Natural killer cell treated with Interleukin-12 subunit alpha and Interleukin-12 subunit beta and Interleukin-15 and Interleukin-18, amount 100 ng/mL, for 72 hours (primary cell): Measurements from ENCODE around the gene GDPD5. TPM values are rescaled to one million over a fixed set of nuclear protein-coding genes. Genes with fewer than 3 reads are reported as not detected.

Source experiments
- ATAC-seq, 2 donors: fragments of 150-1000 bp; cut with Tn5 transposase in 1 of 2; sonication (Bioruptor Pico), chemical (Tn5 transposase) in 1 of 2; 2 replicates each; pipeline ENCODE4 v1.10.0; 2021
- DNase-seq: peaks from one replicate; pipeline ENCODE4 v3.0.0; 2022; ENCODE audit warnings: low spot score
- H3K27ac Mint-ChIP-seq, 2 donors: 1 replicate in 1 of 2; 2 replicates in 1 of 2; pipeline ENCODE4 v1.8.0; 2022; ENCODE audit warnings: mixed read lengths in 2 of 2, mild to moderate bottlenecking in 1 of 2, moderate library complexity in 1 of 2
- H3K27me3 Mint-ChIP-seq, 2 donors: 1 replicate in 1 of 2; 2 replicates in 1 of 2; pipeline ENCODE4 v1.8.0; 2022; ENCODE audit warnings: mixed read lengths in 2 of 2
- H3K36me3 Mint-ChIP-seq: one replicate; pipeline ENCODE4 v1.8.0; 2022; ENCODE audit warnings: mixed read lengths
- H3K4me1 Mint-ChIP-seq, 2 donors: 1 replicate in 1 of 2; 2 replicates in 1 of 2; pipeline ENCODE4 v1.8.0; 2022; ENCODE audit warnings: low read depth in 2 of 2, mixed read lengths in 2 of 2, mild to moderate bottlenecking in 1 of 2
- H3K4me3 Mint-ChIP-seq: one replicate; pipeline ENCODE4 v1.8.0; 2022; ENCODE audit warnings: mixed read lengths
- H3K9me3 Mint-ChIP-seq: 2 replicates; pipeline ENCODE4 v1.8.0; 2022; ENCODE audit warnings: mixed read lengths
- total RNA-seq, 2 donors: library from RNA; stranded (reverse); gene quantifications; one replicate each; pipeline ENCODE4 v1.2.3, GENCODE V29; 2022

Gene GDPD5
- total RNA-seq, 2 donors from 2014 or later = 7.2 to 28.2 TPM

GRCh38 chr11:75479597-75480145 is 46.1 kb downstream of the GDPD5 start:
- Mint-ChIP-seq H3K27me3 (no peaks in the 10 kb centered on the region), H3K36me3 (no peaks in the 10 kb centered on the region), H3K9me3 (no peaks in the 10 kb centered on the region), H3K4me3 (no peak overlapping the region), H3K4me1 (peaks cover 12 to 16% of the 10 kb centered on the region in 2 donors), H3K27ac (no peak overlapping the region)
- ATAC-seq = no peak
- DNase-seq = no peak

DNA sequence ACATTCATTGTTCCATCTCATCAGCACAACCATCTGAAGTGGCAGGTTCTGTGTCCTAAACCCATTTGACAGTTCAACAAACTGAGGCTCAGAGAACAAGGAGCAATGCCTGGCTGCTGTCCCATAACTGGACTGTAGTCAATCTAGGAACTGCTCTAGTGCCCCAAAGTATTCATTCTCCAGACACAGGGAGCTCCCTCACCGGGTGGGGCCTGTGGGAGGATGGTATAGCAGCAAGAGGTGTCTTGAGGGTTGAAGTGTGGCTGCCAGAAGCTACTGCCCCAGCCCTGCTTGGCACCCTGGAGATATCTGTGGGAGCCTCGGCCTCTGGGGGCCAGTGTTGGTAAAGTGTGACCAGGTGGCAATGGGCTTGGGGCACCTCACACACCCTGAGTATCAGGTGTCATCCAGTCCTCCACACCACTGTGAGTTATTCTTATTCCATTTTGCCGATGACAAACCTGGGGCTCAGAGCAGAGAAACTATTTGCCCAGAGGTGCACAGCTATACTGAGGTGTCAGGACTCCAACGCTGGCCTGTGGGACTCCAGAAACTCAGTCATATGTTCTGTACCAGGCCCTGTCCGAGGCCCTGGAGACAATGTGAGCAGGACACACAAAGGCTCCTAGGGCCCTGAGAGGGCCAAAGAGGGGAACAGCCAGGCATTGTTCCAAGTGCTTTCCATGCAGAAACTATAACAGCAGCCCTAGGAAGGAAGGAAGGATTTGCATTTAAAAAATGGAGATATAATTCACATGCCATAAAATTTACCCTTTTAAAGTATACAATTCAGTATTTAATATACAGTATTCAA is 46.8 kb downstream of the GDPD5 start:
- DNase-seq (no peak), ATAC-seq (no peak)
- H3K4me1 Mint-ChIP-seq = peaks cover 14 to 18% of the 10 kb centered on the region in 2 donors
- H3K27ac Mint-ChIP-seq = peak overlapping the region; percentile 7 to 18
- H3K9me3 Mint-ChIP-seq = no peaks in the 10 kb centered on the region
- no peaks in the 10 kb centered on the region for H3K27me3 Mint-ChIP-seq
- no peaks in the 10 kb centered on the region for H3K36me3 Mint-ChIP-seq
- no peak overlapping the region for H3K4me3 Mint-ChIP-seq

- peaks cover 14 to 18% of the 10 kb centered on the region in 2 donors for H3K4me1 Mint-ChIP-seq
- H3K27me3 Mint-ChIP-seq = no peaks in the 10 kb centered on the region
- H3K27ac Mint-ChIP-seq = peak overlapping the region; percentile 7 to 37
- no peak for ATAC-seq
- H3K36me3 Mint-ChIP-seq = no peaks in the 10 kb centered on the region
- no peak for DNase-seq
- H3K4me3 Mint-ChIP-seq = no peak overlapping the region
- H3K9me3 Mint-ChIP-seq = no peaks in the 10 kb centered on the region
Measured at GRCh38 chr11:75477614-75477935, 48.2 kb downstream of the GDPD5 start.

DNA sequence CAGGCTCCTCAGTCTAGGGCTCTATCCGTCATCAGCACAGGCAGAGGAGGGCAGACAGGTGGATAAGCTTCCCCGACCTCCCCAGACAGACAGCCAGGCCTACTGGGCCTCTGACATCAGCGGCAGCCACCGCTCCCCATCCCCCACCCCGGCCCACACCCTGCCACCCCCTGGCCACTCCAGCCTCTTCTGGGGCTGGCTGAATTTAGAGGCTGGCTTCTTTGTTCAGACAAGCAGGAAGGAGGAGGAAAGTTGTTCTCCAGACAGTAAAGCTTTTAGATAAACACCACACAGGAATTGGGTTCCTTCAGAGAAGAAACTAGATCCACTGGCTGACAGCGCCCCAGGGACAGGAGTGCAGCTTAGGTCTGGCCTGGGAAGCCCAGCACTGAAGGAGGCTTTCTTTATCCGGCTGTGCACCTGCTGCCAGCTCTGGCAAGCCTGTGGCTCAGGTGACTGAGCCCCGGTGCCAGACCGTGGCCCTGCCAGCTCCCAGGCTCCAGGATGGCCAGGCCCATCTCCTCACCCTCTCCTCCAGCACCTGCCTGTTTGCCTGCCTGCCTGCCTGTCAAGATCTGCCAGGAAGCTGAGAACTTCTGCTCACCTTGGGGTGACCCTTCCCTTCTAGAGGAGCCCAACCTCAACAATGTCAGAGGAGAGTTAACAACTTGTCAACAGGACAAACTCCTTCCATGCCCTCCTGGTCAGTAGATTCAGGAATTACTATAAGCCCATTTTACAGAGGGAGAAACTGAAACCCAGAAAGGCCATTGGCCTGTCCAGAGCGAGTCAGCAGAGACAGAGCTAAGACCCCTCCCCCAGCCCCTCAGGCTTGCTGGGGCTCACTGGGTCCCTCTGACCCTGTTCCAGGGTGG is 48.8 kb downstream of the GDPD5 start:
- no peaks in the 10 kb centered on the region for H3K9me3 Mint-ChIP-seq
- no peaks in the 10 kb centered on the region for H3K27me3 Mint-ChIP-seq

GRCh38 chr11:75475767-75476650 is 49.7 kb downstream of the GDPD5 start:
- ATAC-seq (peak; percentile 73 to 92), DNase-seq (no peak)
- H3K36me3 Mint-ChIP-seq = no peaks in the 10 kb centered on the region
- H3K27me3 Mint-ChIP-seq = no peaks in the 10 kb centered on the region
- H3K27ac Mint-ChIP-seq = peak overlapping the region; percentile 86 to 90
- no peaks in the 10 kb centered on the region for H3K9me3 Mint-ChIP-seq
- H3K4me3 Mint-ChIP-seq = peak overlapping the region; percentile 82
- peaks cover 14 to 18% of the 10 kb centered on the region in 2 donors for H3K4me1 Mint-ChIP-seq

More for the DNA sequence above, 48.8 kb downstream of the GDPD5 start:
- H3K36me3 Mint-ChIP-seq = no peaks in the 10 kb centered on the region
- no peak for DNase-seq
- no peak overlapping the region for H3K4me3 Mint-ChIP-seq
- H3K4me1 Mint-ChIP-seq = peaks cover 14 to 18% of the 10 kb centered on the region in 2 donors
- peak overlapping the region in 1 of 2 donors; percentile 90 for H3K27ac Mint-ChIP-seq
- no peak for ATAC-seq

GRCh38 chr11:75474878-75475766 is 50.6 kb downstream of the GDPD5 start:
- peak; percentile 66 for DNase-seq
- peak; percentile 68 to 76 for ATAC-seq
- Mint-ChIP-seq H3K36me3 (no peaks in the 10 kb centered on the region), H3K27ac (peak overlapping the region; percentile 86 to 90), H3K9me3 (no peaks in the 10 kb centered on the region), H3K27me3 (no peaks in the 10 kb centered on the region), H3K4me1 (peaks cover 14 to 18% of the 10 kb centered on the region in 2 donors), H3K4me3 (peak overlapping the region; percentile 82)

GRCh38 chr11:75474240-75474639 is 51.5 kb downstream of the GDPD5 start:
- Mint-ChIP-seq H3K27ac (peak overlapping the region; percentile 86 to 90), H3K9me3 (no peaks in the 10 kb centered on the region), H3K27me3 (no peaks in the 10 kb centered on the region), H3K4me3 (no peak overlapping the region), H3K36me3 (no peaks in the 10 kb centered on the region), H3K4me1 (peaks cover 14 to 18% of the 10 kb centered on the region in 2 donors)
- ATAC-seq (no peak), DNase-seq (no peak)

DNA sequence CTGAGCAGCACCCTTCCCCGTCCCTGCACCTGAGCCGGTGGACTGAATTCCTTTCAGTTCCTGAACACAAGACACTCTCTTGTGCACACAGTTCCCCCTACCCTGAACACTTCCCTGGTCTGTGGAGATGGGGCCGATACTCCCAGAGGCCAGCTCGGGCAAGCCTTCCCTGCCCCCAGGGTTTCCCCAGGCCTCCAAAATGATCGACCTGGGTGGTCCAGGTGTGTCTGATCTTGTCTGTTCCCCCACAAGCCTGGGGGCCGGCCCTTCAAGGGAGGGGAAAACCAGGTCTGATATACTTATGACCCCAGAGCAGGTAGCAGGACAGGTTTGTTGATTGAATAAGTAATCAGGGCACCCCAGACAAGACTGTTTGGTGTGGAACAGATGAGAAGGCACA is 52.1 kb downstream of the GDPD5 start:
- Mint-ChIP-seq H3K27me3 (no peaks in the 10 kb centered on the region), H3K4me3 (no peak overlapping the region), H3K9me3 (no peaks in the 10 kb centered on the region), H3K27ac (no peak overlapping the region), H3K36me3 (no peaks in the 10 kb centered on the region), H3K4me1 (peaks cover 14 to 18% of the 10 kb centered on the region in 2 donors)
- ATAC-seq (no peak), DNase-seq (no peak)

DNA sequence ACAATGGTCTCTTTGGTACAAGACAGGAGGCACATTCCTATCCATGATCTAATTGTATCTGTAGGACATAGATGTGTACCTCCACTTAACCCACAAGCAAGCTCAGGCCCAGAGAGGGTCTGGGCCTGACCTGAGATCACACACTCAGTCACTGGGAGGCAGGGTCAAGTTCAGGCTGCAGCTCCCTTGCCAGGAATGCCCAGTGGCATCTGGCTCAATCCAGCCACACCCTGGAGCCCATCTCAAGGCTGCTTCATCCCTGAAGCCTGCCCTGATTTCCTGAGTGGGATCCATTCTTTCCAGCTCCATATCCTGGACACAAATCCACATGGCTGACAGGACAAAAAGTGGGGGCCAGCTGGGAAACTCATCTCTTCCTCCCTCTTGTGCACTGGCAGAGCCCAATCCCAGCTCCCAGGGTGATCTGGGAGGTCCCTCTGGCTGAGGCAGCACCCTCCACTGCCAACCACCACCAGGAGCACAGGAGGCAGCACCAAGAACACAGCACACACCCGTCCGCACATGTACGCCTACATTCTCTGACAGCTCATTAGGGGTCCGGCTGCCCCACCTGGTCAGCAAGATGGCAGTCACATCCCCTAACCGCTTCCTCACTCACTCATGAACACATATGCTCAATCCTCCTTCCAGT is 53.5 kb downstream of the GDPD5 start:
- Mint-ChIP-seq H3K4me3 (no peak overlapping the region), H3K4me1 (peaks cover 14 to 18% of the 10 kb centered on the region in 2 donors), H3K36me3 (no peaks in the 10 kb centered on the region), H3K27ac (no peak overlapping the region), H3K27me3 (no peaks in the 10 kb centered on the region), H3K9me3 (no peaks in the 10 kb centered on the region)
- ATAC-seq = no peak
- no peak for DNase-seq

- no peaks in the 10 kb centered on the region for H3K36me3 Mint-ChIP-seq
- H3K27me3 Mint-ChIP-seq = no peaks in the 10 kb centered on the region
- no peak overlapping the region for H3K4me3 Mint-ChIP-seq
- H3K9me3 Mint-ChIP-seq = no peaks in the 10 kb centered on the region
- no peak for ATAC-seq
- peaks cover 14 to 18% of the 10 kb centered on the region in 2 donors for H3K4me1 Mint-ChIP-seq
- no peak for DNase-seq
- H3K27ac Mint-ChIP-seq = no peak overlapping the region
Measured at GRCh38 chr11:75471176-75471973, 54.4 kb downstream of the GDPD5 start.

GRCh38 chr11:75470476-75471080 is 55.2 kb downstream of the GDPD5 start:
- no peaks in the 10 kb centered on the region for H3K36me3 Mint-ChIP-seq

More at GRCh38 chr11:75470476-75471080, 55.2 kb downstream of the GDPD5 start:
- DNase-seq (no peak), ATAC-seq (no peak)
- H3K27me3 Mint-ChIP-seq = no peaks in the 10 kb centered on the region
- peaks cover 9 to 11% of the 10 kb centered on the region in 2 donors for H3K4me1 Mint-ChIP-seq
- H3K9me3 Mint-ChIP-seq = no peaks in the 10 kb centered on the region
- no peak overlapping the region for H3K4me3 Mint-ChIP-seq
- no peak overlapping the region for H3K27ac Mint-ChIP-seq
